Activated CD4-positive, alpha-beta T cell treated with anti-CD3 and anti-CD28 coated beads, Interleukin-2, amount 50 U/mL, for 1 hour (primary cell): ENCODE results near the gene SLC35F1.
"Not testable (repeated sequence)": the region's sequence is repeated elsewhere in the genome, so short reads cannot be mapped to it uniquely, and the experiment has no call there.

Source experiments
- DNase-seq: peaks from one replicate; pipeline ENCODE4 v3.0.0-alpha.2; 2020

The SLC35F1 gene

GRCh38 chr6:118016532-118016931, 109.5 kb downstream of the SLC35F1 start:
- no peak for DNase-seq

- no peak for DNase-seq
Observed at GRCh38 chr6:118017301-118017848, 110.3 kb downstream of the SLC35F1 start.

- no peak for DNase-seq
Observed at GRCh38 chr6:118023771-118024170, 116.7 kb downstream of the SLC35F1 start.

- no peak for DNase-seq
Observed at GRCh38 chr6:118029967-118030366, 122.9 kb downstream of the SLC35F1 start.

GRCh38 chr6:118037479-118037878, 130.4 kb downstream of the SLC35F1 start:
- not testable (repeated sequence) for DNase-seq

GRCh38 chr6:118042855-118043254, 135.8 kb downstream of the SLC35F1 start:
- no peak for DNase-seq

- no peak for DNase-seq
Observed at GRCh38 chr6:118044275-118044674, 137.2 kb downstream of the SLC35F1 start.

- DNase-seq = no peak
Observed at GRCh38 chr6:118054082-118054481, 147.0 kb downstream of the SLC35F1 start.

GRCh38 chr6:118061666-118062065, 154.6 kb downstream of the SLC35F1 start:
- no peak for DNase-seq

- DNase-seq = no peak
Observed at GRCh38 chr6:118080547-118080946, 173.5 kb downstream of the SLC35F1 start.

GRCh38 chr6:118083711-118084110, 176.6 kb downstream of the SLC35F1 start:
- no peak for DNase-seq

GRCh38 chr6:118085665-118086064, 178.6 kb downstream of the SLC35F1 start:
- DNase-seq = no peak

- DNase-seq = no peak
Observed at GRCh38 chr6:118086159-118086558, 179.1 kb downstream of the SLC35F1 start.

GRCh38 chr6:118092086-118092485, 185.0 kb downstream of the SLC35F1 start:
- no peak for DNase-seq

GRCh38 chr6:118097576-118097975, 190.5 kb downstream of the SLC35F1 start:
- no peak for DNase-seq

GRCh38 chr6:118100717-118101116, 193.7 kb downstream of the SLC35F1 start:
- no peak for DNase-seq

GRCh38 chr6:118101220-118101619, 194.2 kb downstream of the SLC35F1 start:
- no peak for DNase-seq

GRCh38 chr6:118101831-118102345, 194.8 kb downstream of the SLC35F1 start:
- no peak for DNase-seq

- DNase-seq = no peak
Observed at GRCh38 chr6:118102401-118102800, 195.3 kb downstream of the SLC35F1 start.

GRCh38 chr6:118103381-118104146, 196.5 kb downstream of the SLC35F1 start:
- no peak for DNase-seq

- no peak for DNase-seq
Observed at GRCh38 chr6:118122161-118122725, 215.2 kb downstream of the SLC35F1 start.

GRCh38 chr6:118122801-118123200, 215.7 kb downstream of the SLC35F1 start:
- no peak for DNase-seq

GRCh38 chr6:118123503-118124037, 216.5 kb downstream of the SLC35F1 start:
- no peak for DNase-seq

GRCh38 chr6:118124851-118125250, 217.8 kb downstream of the SLC35F1 start:
- DNase-seq = no peak
